Muscle of leg (tissue), 16 donors: ENCODE measurements around the gene BACE2. TPM values are rescaled to one million over a fixed set of nuclear protein-coding genes. Genes with fewer than 3 reads are reported as not detected.

Experiments
- DNase-seq: peaks from one replicate; pipeline ENCODE4 v3.0.0; 2013
- H3K27ac ChIP-seq: one replicate; pipeline ENCODE4 v1.5.1; 2013; ENCODE audit warnings: mild to moderate bottlenecking, low read length, control low read depth
- H3K27me3 ChIP-seq: one replicate; pipeline ENCODE4 v1.6.1; 2013; ENCODE audit warnings: low read length; ENCODE audit not compliant: control insufficient read depth, insufficient read depth
- H3K36me3 ChIP-seq: one replicate; pipeline ENCODE4 v1.6.1; 2013; ENCODE audit warnings: low read length; ENCODE audit not compliant: control insufficient read depth, insufficient read depth
- H3K4me1 ChIP-seq: one replicate; pipeline ENCODE4 v1.6.1; 2013; ENCODE audit warnings: low read length; ENCODE audit not compliant: control insufficient read depth, insufficient read depth
- H3K4me3 ChIP-seq: one replicate; pipeline ENCODE4 v1.5.1; 2013; ENCODE audit warnings: low read length, control low read depth
- H3K9me3 ChIP-seq: replicated peaks from 2 replicates; pipeline ENCODE4 v1.6.1; 2013; ENCODE audit warnings: low read depth, low read length; ENCODE audit not compliant: control insufficient read depth
- WGBS: methylation state at CpG from one replicate; pipeline ENCODE4 v1.1.5; 2013; ENCODE audit warnings: missing lambda C conversion rate; ENCODE audit not compliant: insufficient coverage; 5-methylcytosine and 5-hydroxymethylcytosine counted together
- long read RNA-seq, 11 donors: transcript quantifications; one replicate each; lab custom pipeline, GENCODE V29; 2026
- polyA plus RNA-seq, 8 donors: library from polyadenylated mRNA; unstranded; fragments of 120-200 nt; gene quantifications; one replicate each; pipeline versions ENCODE4 v1.2.1 to v1.2.3, GENCODE V29; 2013; ENCODE audit warnings: inconsistent platforms in 1 of 8, low replicate concordance in 1 of 8; ENCODE audit not compliant: insufficient read length in 8 of 8, insufficient read depth in 1 of 8
- total RNA-seq: library from RNA; stranded (reverse); fragments of 120-200 nt; gene quantifications from one replicate; pipeline ENCODE4 v1.2.4, GENCODE V29; 2013

Gene BACE2
- total RNA-seq = 43.2 TPM
- 10 to 100 TPM; 28.6 to 56.1 (median 37.9) TPM for polyA plus RNA-seq
- long read RNA-seq, donor 1, transcript BACE2-202 (9 exons, 2,993 nt) = major isoform, 5 of 5 reads
- long read RNA-seq, donor 1, partial matches to known transcripts = 0 of 5 reads
- long read RNA-seq, donor 1, other reads (novel, unspliced or antisense) = 0 of 5 reads
- long read RNA-seq, donor 2, partial matches to known transcripts = 0 of 1 reads
- long read RNA-seq, donor 2, other reads (novel, unspliced or antisense) = 0 of 1 reads
- long read RNA-seq, donor 3, transcript BACE2-202 (9 exons, 2,993 nt) = major isoform, 12 of 12 reads
- long read RNA-seq, donor 3, partial matches to known transcripts = 0 of 12 reads
- long read RNA-seq, donor 3, other reads (novel, unspliced or antisense) = 0 of 12 reads
- long read RNA-seq, donor 4, transcript BACE2-202 (9 exons, 2,993 nt) = major isoform, 7 of 7 reads
- long read RNA-seq, donor 4, partial matches to known transcripts = 0 of 7 reads
- long read RNA-seq, donor 4, other reads (novel, unspliced or antisense) = 0 of 7 reads
- long read RNA-seq, donor 5, transcript BACE2-202 (9 exons, 2,993 nt) = major isoform, 27 of 41 reads
- long read RNA-seq, donor 5, transcript BACE2-204 (6 exons, 1,013 nt) = minor isoform, 5 of 41 reads
- long read RNA-seq, donor 5, partial matches to known transcripts = 0 of 41 reads
- long read RNA-seq, donor 5, other reads (novel, unspliced or antisense) = 7 of 41 reads
- long read RNA-seq, donor 6, transcript BACE2-202 (9 exons, 2,993 nt) = major isoform, 13 of 26 reads
- long read RNA-seq, donor 6, partial matches to known transcripts = 12 of 26 reads
- long read RNA-seq, donor 6, other reads (novel, unspliced or antisense) = 0 of 26 reads
- long read RNA-seq, donor 7, transcript BACE2-202 (9 exons, 2,993 nt) = major isoform, 13 of 13 reads
- long read RNA-seq, donor 7, partial matches to known transcripts = 0 of 13 reads
- long read RNA-seq, donor 7, other reads (novel, unspliced or antisense) = 0 of 13 reads
- long read RNA-seq, donor 8, transcript BACE2-202 (9 exons, 2,993 nt) = major isoform, 6 of 7 reads
- long read RNA-seq, donor 8, partial matches to known transcripts = 0 of 7 reads
- long read RNA-seq, donor 8, other reads (novel, unspliced or antisense) = 0 of 7 reads
- long read RNA-seq, donor 9, transcript BACE2-202 (9 exons, 2,993 nt) = major isoform, 7 of 8 reads
- long read RNA-seq, donor 9, partial matches to known transcripts = 0 of 8 reads
- long read RNA-seq, donor 9, other reads (novel, unspliced or antisense) = 0 of 8 reads
- long read RNA-seq, donor 10, transcript BACE2-202 (9 exons, 2,993 nt) = major isoform, 8 of 13 reads
- long read RNA-seq, donor 10, partial matches to known transcripts = 5 of 13 reads
- long read RNA-seq, donor 10, other reads (novel, unspliced or antisense) = 0 of 13 reads
- long read RNA-seq, donor 11, transcript BACE2-202 (9 exons, 2,993 nt) = major isoform, 8 of 26 reads
- long read RNA-seq, donor 11, partial matches to known transcripts = 16 of 26 reads
- long read RNA-seq, donor 11, other reads (novel, unspliced or antisense) = 0 of 26 reads

GRCh38 chr21:41167348-41168342 is at the start of gene BACE2:
BACE2 (plus strand) TSS chr21:41168160; CDS start chr21:41168264, 104 bp downstream.
- Histone ChIP-seq H3K4me1 (peaks cover 13% of the 10 kb centered on the region), H3K27ac (peak within 1 kb of the TSS; percentile 94), H3K9me3 (no peaks in the 10 kb centered on the region), H3K36me3 (no peaks in the 10 kb centered on the region), H3K4me3 (peak within 1 kb of the TSS; percentile 84), H3K27me3 (peaks cover 8% of the 10 kb centered on the region)
- WGBS = 0% methylated on average over 110 of the region's 111 CpGs
- DNase-seq = peak; percentile 93

DNA sequence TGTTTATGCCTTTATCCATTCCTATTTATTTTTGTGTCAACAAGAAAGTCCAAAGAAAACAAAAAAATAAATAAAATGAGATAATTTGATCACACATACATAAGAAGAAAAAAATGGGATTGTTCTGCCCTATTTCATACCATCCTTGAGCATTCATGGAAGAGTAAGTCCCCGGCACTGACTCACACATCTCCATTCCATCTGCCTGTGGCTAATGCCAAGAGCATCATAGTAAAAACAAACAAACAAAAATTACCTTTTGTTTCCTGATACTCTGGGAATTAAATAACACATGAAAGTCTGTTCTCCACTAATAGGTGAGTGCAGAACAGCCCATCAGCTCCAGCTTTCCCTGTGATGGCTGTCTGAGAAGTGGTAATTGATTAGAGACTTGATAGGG is 48.1 kb upstream of the BACE2 start:
- Histone ChIP-seq H3K27ac (no peak overlapping the region), H3K27me3 (no peaks in the 10 kb centered on the region), H3K9me3 (no peaks in the 10 kb centered on the region), H3K4me3 (no peak overlapping the region), H3K36me3 (no peaks in the 10 kb centered on the region), H3K4me1 (peaks cover 6% of the 10 kb centered on the region)
- WGBS = no CpG with 5 or more reads among the region's 1 CpG
- no peak for DNase-seq

DNA sequence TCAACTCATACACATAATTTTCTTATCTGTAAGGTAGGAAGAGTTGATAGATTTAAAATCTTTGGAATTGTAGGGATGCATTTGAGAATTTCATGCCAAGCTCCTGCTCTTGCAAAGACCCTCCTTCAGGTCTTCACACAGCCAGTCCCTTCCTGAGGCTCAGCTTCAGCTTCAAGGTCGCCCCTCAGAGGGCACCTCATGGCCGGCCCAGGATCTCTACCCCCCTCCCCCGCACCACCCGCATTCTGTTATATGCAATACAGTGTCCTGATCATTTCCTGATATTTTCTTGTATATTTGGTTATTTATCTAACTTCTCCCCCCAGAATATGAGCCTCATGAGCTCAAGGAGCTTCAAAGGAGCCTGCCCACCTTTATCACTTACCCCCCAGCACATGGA is 47.0 kb upstream of the BACE2 start:
- no peaks in the 10 kb centered on the region for H3K36me3 ChIP-seq
- DNase-seq = no peak
- no peaks in the 10 kb centered on the region for H3K27me3 ChIP-seq
- H3K27ac ChIP-seq = no peak overlapping the region
- H3K4me3 ChIP-seq = no peak overlapping the region
- no peaks in the 10 kb centered on the region for H3K9me3 ChIP-seq
- no CpG with 5 or more reads among the region's 4 CpGs for WGBS
- H3K4me1 ChIP-seq = peaks cover 12% of the 10 kb centered on the region

- Histone ChIP-seq H3K27ac (no peak overlapping the region), H3K27me3 (no peaks in the 10 kb centered on the region), H3K4me3 (no peak overlapping the region), H3K36me3 (no peaks in the 10 kb centered on the region), H3K4me1 (peaks cover 12% of the 10 kb centered on the region), H3K9me3 (no peaks in the 10 kb centered on the region)
- peak; percentile 90 for DNase-seq
- 43% methylated on average over 12 of the region's 19 CpGs for WGBS
Measured at GRCh38 chr21:41121785-41122415, 46.1 kb upstream of the BACE2 start.

GRCh38 chr21:41124641-41125201 is 43.2 kb upstream of the BACE2 start:
- peak; percentile 91 for DNase-seq
- H3K27me3 ChIP-seq = no peaks in the 10 kb centered on the region
- peaks cover 12% of the 10 kb centered on the region for H3K4me1 ChIP-seq
- no peaks in the 10 kb centered on the region for H3K36me3 ChIP-seq
- 16% methylated on average over 9 of the region's 13 CpGs for WGBS
- H3K9me3 ChIP-seq = no peaks in the 10 kb centered on the region
- H3K4me3 ChIP-seq = no peak overlapping the region
- peak overlapping the region; percentile 74 for H3K27ac ChIP-seq

- Histone ChIP-seq H3K27ac (no peak overlapping the region), H3K4me1 (peaks cover 12% of the 10 kb centered on the region), H3K36me3 (no peaks in the 10 kb centered on the region), H3K4me3 (no peak overlapping the region), H3K27me3 (no peaks in the 10 kb centered on the region), H3K9me3 (no peaks in the 10 kb centered on the region)
- no peak for DNase-seq
Measured at GRCh38 chr21:41128981-41129380, 39.0 kb upstream of the BACE2 start.

- no peaks in the 10 kb centered on the region for H3K27me3 ChIP-seq
- DNase-seq = no peak
- 60% methylated on average over 2 of the region's 3 CpGs for WGBS
- no peaks in the 10 kb centered on the region for H3K36me3 ChIP-seq
- H3K9me3 ChIP-seq = no peaks in the 10 kb centered on the region
- no peak overlapping the region for H3K4me3 ChIP-seq
- H3K27ac ChIP-seq = no peak overlapping the region
- peaks cover 11% of the 10 kb centered on the region for H3K4me1 ChIP-seq
Measured at GRCh38 chr21:41130883-41131282, 37.1 kb upstream of the BACE2 start.

DNA sequence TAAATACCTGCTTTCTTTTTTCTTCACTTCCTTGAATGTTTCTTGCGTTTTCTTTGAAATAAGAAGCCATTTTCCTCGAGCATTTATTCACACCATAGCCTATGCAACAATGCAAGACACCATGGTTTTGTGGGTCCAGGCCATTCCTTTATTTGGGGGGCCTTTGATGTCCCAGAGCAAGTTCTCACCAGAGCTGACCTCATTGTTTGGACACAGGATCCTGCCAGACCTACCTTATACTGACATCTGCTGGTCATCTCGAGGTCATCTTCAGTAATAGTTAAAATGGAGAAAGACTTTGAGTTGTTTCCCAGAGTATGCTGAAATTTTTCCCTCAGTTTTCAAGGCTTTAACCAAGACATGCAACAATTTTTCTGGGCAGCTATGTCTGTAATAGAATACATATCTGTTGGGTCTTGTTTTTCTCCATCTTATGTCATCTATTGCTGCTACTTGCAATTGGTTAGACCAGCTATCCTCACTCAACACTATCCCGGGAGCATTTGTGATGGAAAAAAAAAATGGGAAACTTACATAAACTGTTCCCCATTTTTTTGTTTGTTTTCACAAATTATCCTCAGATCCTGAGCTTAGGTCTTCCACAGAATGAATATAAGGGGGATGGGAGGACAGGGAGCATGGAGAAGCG is 34.0 kb upstream of the BACE2 start:
- Histone ChIP-seq H3K4me1 (peaks cover 20% of the 10 kb centered on the region), H3K4me3 (no peak overlapping the region), H3K36me3 (no peaks in the 10 kb centered on the region), H3K27ac (peak overlapping the region; percentile 54), H3K27me3 (peaks cover 3% of the 10 kb centered on the region), H3K9me3 (no peaks in the 10 kb centered on the region)
- peak; percentile 91 for DNase-seq
- no CpG with 5 or more reads among the region's 5 CpGs for WGBS
